Stomach smooth muscle (tissue), 2 donors: ENCODE results near the gene GABBR2.
"Not testable (repeated sequence)": the region's sequence is repeated elsewhere in the genome, so short reads cannot be mapped to it uniquely, and the experiment has no call there.

ENCODE experiments used
- H3K27ac ChIP-seq: one replicate; pipeline ENCODE4 v1.7.0; 2013; ENCODE audit warnings: mild to moderate bottlenecking, low read length, inconsistent platforms
- H3K27me3 ChIP-seq, 2 donors: one replicate each; pipeline ENCODE4 v1.7.0; 2013; ENCODE audit warnings: low read length in 2 of 2; ENCODE audit not compliant: insufficient read depth in 2 of 2, control insufficient read depth in 1 of 2
- H3K36me3 ChIP-seq, 2 donors: one replicate each; pipeline ENCODE4 v1.7.0; 2013; ENCODE audit warnings: low read length in 2 of 2; ENCODE audit not compliant: control insufficient read depth in 2 of 2, insufficient read depth in 2 of 2
- H3K4me1 ChIP-seq: one replicate; pipeline ENCODE4 v1.7.0; 2013; ENCODE audit warnings: low read length; ENCODE audit not compliant: control insufficient read depth, insufficient read depth
- H3K4me3 ChIP-seq, 2 donors: one replicate each; pipeline ENCODE4 v1.7.0; 2013; ENCODE audit warnings: low read length in 2 of 2
- H3K9ac ChIP-seq, 2 donors: one replicate each; pipeline ENCODE4 v1.7.0; 2013; ENCODE audit warnings: low read length in 2 of 2, mild to moderate bottlenecking in 1 of 2
- H3K9me3 ChIP-seq, 2 donors: one replicate each; pipeline ENCODE4 v1.7.0; 2013; ENCODE audit warnings: low read length in 2 of 2; ENCODE audit not compliant: control insufficient read depth in 2 of 2
- donor health status: healthy.
- donor health status: Pancreatic carcinoma.

The GABBR2 gene

GRCh38 chr9:98482226-98482625, 226.5 kb downstream of the GABBR2 start:
- no peaks in the 10 kb centered on the region for H3K9me3 ChIP-seq
- no peaks in the 10 kb centered on the region for H3K36me3 ChIP-seq
- no peak overlapping the region for H3K4me3 ChIP-seq
- no peak overlapping the region for H3K27ac ChIP-seq
- no peaks in the 10 kb centered on the region for H3K4me1 ChIP-seq
- H3K27me3 ChIP-seq: peaks cover 0 to 12% of the 10 kb centered on the region in 2 donors
- no peak overlapping the region for H3K9ac ChIP-seq

GRCh38 chr9:98481676-98482075, 227.1 kb downstream of the GABBR2 start:
- Histone ChIP-seq H3K27me3 (peaks cover 0 to 12% of the 10 kb centered on the region in 2 donors), H3K4me3 (no peak overlapping the region), H3K4me1 (no peaks in the 10 kb centered on the region), H3K27ac (no peak overlapping the region), H3K9me3 (no peaks in the 10 kb centered on the region), H3K36me3 (no peaks in the 10 kb centered on the region), H3K9ac (no peak overlapping the region)

GRCh38 chr9:98479967-98480847, 228.5 kb downstream of the GABBR2 start:
- H3K9me3 ChIP-seq: no peaks in the 10 kb centered on the region
- peaks cover 0 to 12% of the 10 kb centered on the region in 2 donors for H3K27me3 ChIP-seq
- H3K36me3 ChIP-seq: no peaks in the 10 kb centered on the region
- H3K4me3 ChIP-seq: no peak overlapping the region
- no peak overlapping the region for H3K9ac ChIP-seq
- no peak overlapping the region for H3K27ac ChIP-seq
- H3K4me1 ChIP-seq: no peaks in the 10 kb centered on the region

GRCh38 chr9:98479449-98479848, 229.3 kb downstream of the GABBR2 start:
- Histone ChIP-seq H3K27me3 (peaks cover 0 to 10% of the 10 kb centered on the region in 2 donors), H3K9ac (no peak overlapping the region), H3K4me1 (no peaks in the 10 kb centered on the region), H3K4me3 (no peak overlapping the region), H3K36me3 (no peaks in the 10 kb centered on the region), H3K9me3 (no peaks in the 10 kb centered on the region), H3K27ac (no peak overlapping the region)

- H3K27me3 ChIP-seq: peaks cover 0 to 5% of the 10 kb centered on the region in 2 donors
- H3K36me3 ChIP-seq: no peaks in the 10 kb centered on the region
- H3K4me1 ChIP-seq: no peaks in the 10 kb centered on the region
- no peak overlapping the region for H3K9ac ChIP-seq
- no peaks in the 10 kb centered on the region for H3K9me3 ChIP-seq
- H3K4me3 ChIP-seq: no peak overlapping the region
- H3K27ac ChIP-seq: no peak overlapping the region
Observed at GRCh38 chr9:98477884-98478283, 230.9 kb downstream of the GABBR2 start.

- Histone ChIP-seq H3K4me3 (no peak overlapping the region), H3K9me3 (no peaks in the 10 kb centered on the region), H3K4me1 (no peaks in the 10 kb centered on the region), H3K27me3 (no peaks in the 10 kb centered on the region), H3K9ac (no peak overlapping the region), H3K36me3 (no peaks in the 10 kb centered on the region), H3K27ac (no peak overlapping the region)
Observed at GRCh38 chr9:98472216-98472615, 236.5 kb downstream of the GABBR2 start.

GRCh38 chr9:98471185-98471584, 237.6 kb downstream of the GABBR2 start:
- Histone ChIP-seq H3K9ac (no peak overlapping the region), H3K27me3 (no peaks in the 10 kb centered on the region), H3K36me3 (no peaks in the 10 kb centered on the region), H3K9me3 (peaks cover 0 to 3% of the 10 kb centered on the region in 2 donors), H3K4me3 (no peak overlapping the region), H3K27ac (no peak overlapping the region), H3K4me1 (no peaks in the 10 kb centered on the region)

GRCh38 chr9:98468567-98469239, 240.0 kb downstream of the GABBR2 start:
- Histone ChIP-seq H3K9me3 (peaks cover 0 to 3% of the 10 kb centered on the region in 2 donors), H3K27ac (no peak overlapping the region), H3K4me1 (no peaks in the 10 kb centered on the region)

GRCh38 chr9:98465799-98466198, 242.9 kb downstream of the GABBR2 start:
- Histone ChIP-seq H3K9ac (no peak overlapping the region), H3K27ac (no peak overlapping the region), H3K36me3 (no peaks in the 10 kb centered on the region), H3K27me3 (no peaks in the 10 kb centered on the region), H3K4me1 (no peaks in the 10 kb centered on the region), H3K4me3 (no peak overlapping the region), H3K9me3 (peaks cover 4 to 13% of the 10 kb centered on the region in 2 donors)

More at GRCh38 chr9:98468567-98469239, 240.0 kb downstream of the GABBR2 start:
- Histone ChIP-seq H3K27me3 (no peaks in the 10 kb centered on the region), H3K9ac (no peak overlapping the region), H3K36me3 (no peaks in the 10 kb centered on the region), H3K4me3 (no peak overlapping the region)

GRCh38 chr9:98464156-98464690, 244.5 kb downstream of the GABBR2 start:
- H3K36me3 ChIP-seq, H3K27me3 ChIP-seq, H3K4me1 ChIP-seq, H3K4me3 ChIP-seq, H3K9ac ChIP-seq, H3K27ac ChIP-seq: not testable (repeated sequence)
- H3K9me3 ChIP-seq: peaks cover 5 to 19% of the 10 kb centered on the region in 2 donors
